Measurements from ENCODE around the gene PTCHD1.

GRCh38 chrX:23403849-23404248, 69.2 kb downstream of the PTCHD1 start:
- TF ChIP-seq NCOA5 (CRISPR knock-in tag; IDR thresholded peaks at IDR 0.05): no peak
- TF ChIP-seq ATF5 (CRISPR knock-in tag; IDR thresholded peaks at IDR 0.05; ENCODE audit: low read depth): no peak
- TF ChIP-seq CTCF (CRISPR knock-in tag; IDR thresholded peaks at IDR 0.05): peak; percentile 19; the same call in 1 of the 2 replicates
- TF ChIP-seq CBFB (CRISPR knock-in tag; IDR thresholded peaks at IDR 0.05): no peak
- no peak for TF ChIP-seq NFIC (IDR thresholded peaks at IDR 0.05; ENCODE audit: low read length)
- TF ChIP-seq MNT (IDR thresholded peaks at IDR 0.05): no peak
- no peak for TF ChIP-seq ZBTB10 (CRISPR knock-in tag; IDR thresholded peaks at IDR 0.05; ENCODE audit: borderline replicate concordance)
- no peak for TF ChIP-seq YEATS4 (CRISPR knock-in tag; IDR thresholded peaks at IDR 0.05; ENCODE audit: borderline replicate concordance)
- TF ChIP-seq GATA4 (IDR thresholded peaks at IDR 0.05; ENCODE audit: borderline replicate concordance, low read depth): no peak
- no peak for TF ChIP-seq ZNF777 (CRISPR knock-in tag; IDR thresholded peaks at IDR 0.05)
- no peak for TF ChIP-seq ZNF766 (CRISPR knock-in tag; IDR thresholded peaks at IDR 0.05; ENCODE audit: borderline replicate concordance)
- TF ChIP-seq, protein P1, sequence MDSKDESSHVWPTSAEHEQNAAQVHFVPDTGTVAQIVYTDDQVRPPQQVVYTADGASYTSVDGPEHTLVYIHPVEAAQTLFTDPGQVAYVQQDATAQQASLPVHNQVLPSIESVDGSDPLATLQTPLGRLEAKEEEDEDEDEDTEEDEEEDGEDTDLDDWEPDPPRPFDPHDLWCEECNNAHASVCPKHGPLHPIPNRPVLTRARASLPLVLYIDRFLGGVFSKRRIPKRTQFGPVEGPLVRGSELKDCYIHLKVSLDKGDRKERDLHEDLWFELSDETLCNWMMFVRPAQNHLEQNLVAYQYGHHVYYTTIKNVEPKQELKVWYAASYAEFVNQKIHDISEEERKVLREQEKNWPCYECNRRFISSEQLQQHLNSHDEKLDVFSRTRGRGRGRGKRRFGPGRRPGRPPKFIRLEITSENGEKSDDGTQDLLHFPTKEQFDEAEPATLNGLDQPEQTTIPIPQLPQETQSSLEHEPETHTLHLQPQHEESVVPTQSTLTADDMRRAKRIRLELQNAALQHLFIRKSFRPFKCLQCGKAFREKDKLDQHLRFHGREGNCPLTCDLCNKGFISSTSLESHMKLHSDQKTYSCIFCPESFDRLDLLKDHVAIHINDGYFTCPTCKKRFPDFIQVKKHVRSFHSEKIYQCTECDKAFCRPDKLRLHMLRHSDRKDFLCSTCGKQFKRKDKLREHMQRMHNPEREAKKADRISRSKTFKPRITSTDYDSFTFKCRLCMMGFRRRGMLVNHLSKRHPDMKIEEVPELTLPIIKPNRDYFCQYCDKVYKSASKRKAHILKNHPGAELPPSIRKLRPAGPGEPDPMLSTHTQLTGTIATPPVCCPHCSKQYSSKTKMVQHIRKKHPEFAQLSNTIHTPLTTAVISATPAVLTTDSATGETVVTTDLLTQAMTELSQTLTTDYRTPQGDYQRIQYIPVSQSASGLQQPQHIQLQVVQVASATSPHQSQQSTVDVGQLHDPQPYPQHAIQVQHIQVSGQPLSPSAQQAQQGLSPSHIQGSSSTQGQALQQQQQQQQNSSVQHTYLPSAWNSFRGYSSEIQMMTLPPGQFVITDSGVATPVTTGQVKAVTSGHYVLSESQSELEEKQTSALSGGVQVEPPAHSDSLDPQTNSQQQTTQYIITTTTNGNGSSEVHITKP (CRISPR knock-in tag; IDR thresholded peaks at IDR 0.05; ENCODE audit: low read depth): no peak
- TF ChIP-seq TP53 (CRISPR knock-in tag; conservative IDR thresholded peaks at IDR 0.05): no peak
